ENCODE data around the gene TERT.

- TF ChIP-seq EZH2 (IDR thresholded peaks at IDR 0.05), result no peak
- no peak for TF ChIP-seq CTCF (IDR thresholded peaks at IDR 0.05)
Observed at GRCh38 chr5:1216211-1216917, 78.5 kb downstream of the TERT start.
